ENCODE data around the gene WDR20. TPM values are rescaled to one million over a fixed set of nuclear protein-coding genes. Genes with fewer than 3 reads are reported as not detected.

WDR20 gene
- polyA plus RNA-seq, 1 of the 3 experiments (the other 2 are of a cell fraction), result 12.4 TPM

DNA sequence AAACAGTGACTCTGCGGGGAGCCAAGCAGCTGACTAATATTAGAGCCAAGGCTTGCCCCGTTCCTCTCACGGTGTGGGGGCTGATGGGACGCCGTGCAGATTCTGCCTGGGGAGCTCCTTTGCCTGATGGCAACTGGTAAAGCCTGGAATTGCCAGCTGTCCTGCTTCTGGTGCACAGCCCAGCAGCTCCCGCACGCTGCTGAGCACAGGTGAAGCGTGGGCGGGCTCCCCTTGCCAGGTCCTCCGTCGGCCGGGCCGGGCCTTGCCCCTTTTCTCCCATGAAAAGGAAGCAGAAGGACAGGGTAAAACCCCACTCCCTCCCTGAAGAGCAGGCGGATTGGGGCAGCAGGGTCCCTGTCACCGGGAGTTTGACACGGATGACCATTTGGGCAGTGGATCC is 79.0 kb downstream of the WDR20 start:
- ChIA-PET POLR2A (no interaction called here), CTCF (interaction anchor here (0.6 to 1.7 kb wide), 5 partner anchors 20 to 121 kb away, joined by 3 to 5 read pairs (median 3); partner anchors contain the start of gene MOK)
- H3K4me1 ChIP-seq (ENCODE audit: control insufficient read depth in 1 of 2, insufficient read depth in 2 of 2, low read depth in 1 of 2, low read length in 1 of 2), result peaks cover 5 to 15% of the 10 kb centered on the region in 2 experiments; a peak in 2 of 4 replicates
- H3K9me2 ChIP-seq, result no peaks in the 10 kb centered on the region
- no peak overlapping the region for H3K4me3 ChIP-seq (ENCODE audit: low read depth in 2 of 2, low read length in 1 of 2)
- no peaks in the 10 kb centered on the region for H3F3A ChIP-seq (replicated peaks; ENCODE audit: insufficient read depth)
- DNase-seq, result no peak
- peaks cover 0 to 14% of the 10 kb centered on the region in 2 experiments for H3K36me3 ChIP-seq (replicated peaks in 1 of 2; ENCODE audit: control insufficient read depth in 1 of 2, insufficient read depth in 2 of 2, low read length in 1 of 2)
- TF ChIP-seq YY1 (IDR thresholded peaks at IDR 0.05; ENCODE audit: low read depth), result no peak
- H3K9me3 ChIP-seq, result no peaks in the 10 kb centered on the region
- WGBS (ENCODE audit: low lambda C conversion rate), result 97% methylated on average over 14 of the region's 16 CpGs
- peak overlapping the region in 1 of 2 experiments; percentile 6; a peak in 1 of 4 replicates for H3K27ac ChIP-seq (ENCODE audit: low read depth in 2 of 2, low read length in 1 of 2)
- no peaks in the 10 kb centered on the region for H4K20me1 ChIP-seq (ENCODE audit: insufficient read depth)
- no peak overlapping the region for H3K9ac ChIP-seq
- 0 out of 2 replicates have a peak, but pooled peaks cover 5% of the 10 kb centered on the region for H3K79me2 ChIP-seq (ENCODE audit: insufficient read depth)
- no peaks in the 10 kb centered on the region for H3K27me3 ChIP-seq (ENCODE audit: insufficient read depth)
- no peak overlapping the region for H3K4me2 ChIP-seq
- H2AFZ ChIP-seq (ENCODE audit: low read depth), result no peak overlapping the region

DNA sequence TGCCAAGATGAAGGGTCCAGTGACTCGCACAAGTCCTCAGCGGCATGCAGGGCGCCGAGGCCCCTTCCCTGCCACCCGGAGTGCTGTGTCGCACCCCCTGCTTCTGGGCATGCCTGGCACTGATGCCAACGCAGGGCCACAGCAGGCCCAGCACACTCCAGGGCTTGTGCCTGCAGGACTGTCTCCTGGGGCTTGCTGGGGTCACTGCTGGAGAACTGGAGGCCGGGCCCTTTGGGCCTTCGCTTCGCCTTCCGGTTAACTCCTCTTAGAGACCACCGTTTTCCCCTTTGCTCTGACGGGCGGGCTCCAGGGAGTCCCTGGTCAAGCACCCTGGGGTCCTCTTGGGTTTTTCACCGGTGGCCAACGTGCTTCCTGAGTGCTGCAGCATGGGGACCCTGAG is 79.6 kb downstream of the WDR20 start:
- Histone ChIP-seq H3K27me3 (ENCODE audit: insufficient read depth) (no peaks in the 10 kb centered on the region), H3F3A (replicated peaks; ENCODE audit: insufficient read depth) (peaks cover under 1% of the 10 kb centered on the region), H2AFZ (ENCODE audit: low read depth) (no peak overlapping the region), H4K20me1 (ENCODE audit: insufficient read depth) (no peaks in the 10 kb centered on the region), H3K27ac (ENCODE audit: low read depth in 2 of 2, low read length in 1 of 2) (no peak overlapping the region; a peak in 1 of 4 replicates), H3K79me2 (ENCODE audit: insufficient read depth) (0 out of 2 replicates have a peak, but pooled peaks cover 5% of the 10 kb centered on the region), H3K4me1 (ENCODE audit: control insufficient read depth in 1 of 2, insufficient read depth in 2 of 2, low read depth in 1 of 2, low read length in 1 of 2) (peaks cover 5 to 15% of the 10 kb centered on the region in 2 experiments; a peak in 2 of 4 replicates), H3K9me3 (no peaks in the 10 kb centered on the region), H3K9me2 (no peaks in the 10 kb centered on the region), H3K9ac (no peak overlapping the region), H3K36me3 (replicated peaks in 1 of 2; ENCODE audit: control insufficient read depth in 1 of 2, insufficient read depth in 2 of 2, low read length in 1 of 2) (peaks cover 0 to 12% of the 10 kb centered on the region in 2 experiments), H3K4me2 (no peak overlapping the region), H3K4me3 (ENCODE audit: low read depth in 2 of 2, low read length in 1 of 2) (no peak overlapping the region)
- no peak for DNase-seq
- ChIA-PET POLR2A (no interaction called here), CTCF (interaction anchor here (0.6 kb wide), 1 partner anchor 76 kb away, joined by 3 read pairs; no protein-coding TSS in a partner anchor)
- TF ChIP-seq FOXJ3 (CRISPR knock-in tag; IDR thresholded peaks at IDR 0.05), result no peak
- 95% methylated on average over 14 of the region's 16 CpGs for WGBS (ENCODE audit: low lambda C conversion rate)

DNA sequence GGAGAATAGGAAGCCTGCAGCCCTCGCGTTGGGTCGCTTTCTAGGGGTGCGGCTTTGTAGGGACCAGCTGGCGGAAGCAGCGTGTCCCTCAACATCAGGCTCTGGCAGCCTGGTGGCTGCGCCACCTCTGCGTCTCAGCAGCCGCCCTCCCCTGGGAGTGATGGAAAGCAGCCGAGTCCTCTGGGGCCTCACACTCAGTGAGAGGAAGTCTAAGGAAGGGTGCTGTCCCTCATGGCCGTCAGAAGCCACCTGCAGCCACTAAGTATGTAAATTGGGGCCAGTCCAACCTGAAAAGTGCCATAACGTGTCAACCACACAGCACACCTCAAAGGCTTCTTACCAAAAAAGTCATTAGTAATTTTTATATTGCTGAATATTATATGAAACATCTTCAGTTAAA is 80.3 kb downstream of the WDR20 start:
- Histone ChIP-seq H2AFZ (ENCODE audit: low read depth) (no peak overlapping the region), H3K9ac (no peak overlapping the region), H3K27ac (ENCODE audit: low read depth in 2 of 2, low read length in 1 of 2) (no peak overlapping the region), H3K79me2 (ENCODE audit: insufficient read depth) (0 out of 2 replicates have a peak, but pooled peaks cover 5% of the 10 kb centered on the region), H3F3A (replicated peaks; ENCODE audit: insufficient read depth) (peaks cover 4% of the 10 kb centered on the region), H3K36me3 (replicated peaks in 1 of 2; ENCODE audit: control insufficient read depth in 1 of 2, insufficient read depth in 2 of 2, low read length in 1 of 2) (peaks cover 0 to 10% of the 10 kb centered on the region in 2 experiments), H3K4me2 (no peak overlapping the region), H3K4me1 (ENCODE audit: control insufficient read depth in 1 of 2, insufficient read depth in 2 of 2, low read depth in 1 of 2, low read length in 1 of 2) (peaks cover 5 to 15% of the 10 kb centered on the region in 2 experiments; a peak in 2 of 4 replicates), H3K9me2 (no peaks in the 10 kb centered on the region), H3K4me3 (ENCODE audit: low read depth in 2 of 2, low read length in 1 of 2) (no peak overlapping the region), H3K27me3 (ENCODE audit: insufficient read depth) (no peaks in the 10 kb centered on the region), H4K20me1 (ENCODE audit: insufficient read depth) (no peaks in the 10 kb centered on the region), H3K9me3 (no peaks in the 10 kb centered on the region)
- no peak for DNase-seq
- 98% methylated on average over 8 of the region's 12 CpGs for WGBS (ENCODE audit: low lambda C conversion rate)
- ChIA-PET POLR2A (no interaction called here), CTCF (interaction anchor here (0.7 kb wide), 1 partner anchor 46 kb away, joined by 3 read pairs; no protein-coding TSS in a partner anchor)
- TF ChIP-seq, protein P1, sequence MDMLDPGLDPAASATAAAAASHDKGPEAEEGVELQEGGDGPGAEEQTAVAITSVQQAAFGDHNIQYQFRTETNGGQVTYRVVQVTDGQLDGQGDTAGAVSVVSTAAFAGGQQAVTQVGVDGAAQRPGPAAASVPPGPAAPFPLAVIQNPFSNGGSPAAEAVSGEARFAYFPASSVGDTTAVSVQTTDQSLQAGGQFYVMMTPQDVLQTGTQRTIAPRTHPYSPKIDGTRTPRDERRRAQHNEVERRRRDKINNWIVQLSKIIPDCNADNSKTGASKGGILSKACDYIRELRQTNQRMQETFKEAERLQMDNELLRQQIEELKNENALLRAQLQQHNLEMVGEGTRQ (IDR thresholded peaks at IDR 0.05; ENCODE audit: borderline replicate concordance, low read depth, low read length), result no peak
- TF ChIP-seq, protein P2, sequence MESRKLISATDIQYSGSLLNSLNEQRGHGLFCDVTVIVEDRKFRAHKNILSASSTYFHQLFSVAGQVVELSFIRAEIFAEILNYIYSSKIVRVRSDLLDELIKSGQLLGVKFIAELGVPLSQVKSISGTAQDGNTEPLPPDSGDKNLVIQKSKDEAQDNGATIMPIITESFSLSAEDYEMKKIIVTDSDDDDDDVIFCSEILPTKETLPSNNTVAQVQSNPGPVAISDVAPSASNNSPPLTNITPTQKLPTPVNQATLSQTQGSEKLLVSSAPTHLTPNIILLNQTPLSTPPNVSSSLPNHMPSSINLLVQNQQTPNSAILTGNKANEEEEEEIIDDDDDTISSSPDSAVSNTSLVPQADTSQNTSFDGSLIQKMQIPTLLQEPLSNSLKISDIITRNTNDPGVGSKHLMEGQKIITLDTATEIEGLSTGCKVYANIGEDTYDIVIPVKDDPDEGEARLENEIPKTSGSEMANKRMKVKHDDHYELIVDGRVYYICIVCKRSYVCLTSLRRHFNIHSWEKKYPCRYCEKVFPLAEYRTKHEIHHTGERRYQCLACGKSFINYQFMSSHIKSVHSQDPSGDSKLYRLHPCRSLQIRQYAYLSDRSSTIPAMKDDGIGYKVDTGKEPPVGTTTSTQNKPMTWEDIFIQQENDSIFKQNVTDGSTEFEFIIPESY (IDR thresholded peaks at IDR 0.05; ENCODE audit: borderline replicate concordance, low read depth), result no peak
- TF ChIP-seq EP300 (IDR thresholded peaks at IDR 0.05; ENCODE audit: borderline replicate concordance in 1 of 2, low read depth in 1 of 2, low read length in 1 of 2) (no peak), POLR2AphosphoS5 (IDR thresholded peaks at IDR 0.05; ENCODE audit: low read depth, low read length) (no peak), GATA2 (CRISPR knock-in tag; IDR thresholded peaks at IDR 0.05) (no peak), RAD21 (IDR thresholded peaks at IDR 0.05; ENCODE audit: low read length) (no peak), TAF1 (IDR thresholded peaks at IDR 0.05; ENCODE audit: borderline replicate concordance, low read depth, low read length) (no peak), MEF2A (IDR thresholded peaks at IDR 0.05; ENCODE audit: borderline replicate concordance, low read depth) (no peak), FOXM1 (IDR thresholded peaks at IDR 0.05; ENCODE audit: low read depth) (no peak), TEAD4 (IDR thresholded peaks at IDR 0.05; ENCODE audit: borderline replicate concordance, insufficient read depth) (no peak), RCOR1 (IDR thresholded peaks at IDR 0.05; ENCODE audit: low read length) (no peak), FOXJ3 (CRISPR knock-in tag; IDR thresholded peaks at IDR 0.05) (no peak), EZH2phosphoT487 (IDR thresholded peaks at IDR 0.05; ENCODE audit: borderline replicate concordance, low read depth) (no peak), YY1 (IDR thresholded peaks at IDR 0.05; ENCODE audit: low read depth) (no peak)
